HG03066 (cell line): Measurements from ENCODE around the gene B4GALT7.
"Not testable (repeated sequence)": the region's sequence is repeated elsewhere in the genome, so short reads cannot be mapped to it uniquely, and the experiment has no call there.

Source experiments
- ATAC-seq: cut with Tn5 transposase; IDR thresholded peaks from one replicate; pipeline ENCODE4 v1.9.1; 2021; ENCODE audit warnings: low read depth; ENCODE audit not compliant: unreplicated experiment

The B4GALT7 gene

DNA sequence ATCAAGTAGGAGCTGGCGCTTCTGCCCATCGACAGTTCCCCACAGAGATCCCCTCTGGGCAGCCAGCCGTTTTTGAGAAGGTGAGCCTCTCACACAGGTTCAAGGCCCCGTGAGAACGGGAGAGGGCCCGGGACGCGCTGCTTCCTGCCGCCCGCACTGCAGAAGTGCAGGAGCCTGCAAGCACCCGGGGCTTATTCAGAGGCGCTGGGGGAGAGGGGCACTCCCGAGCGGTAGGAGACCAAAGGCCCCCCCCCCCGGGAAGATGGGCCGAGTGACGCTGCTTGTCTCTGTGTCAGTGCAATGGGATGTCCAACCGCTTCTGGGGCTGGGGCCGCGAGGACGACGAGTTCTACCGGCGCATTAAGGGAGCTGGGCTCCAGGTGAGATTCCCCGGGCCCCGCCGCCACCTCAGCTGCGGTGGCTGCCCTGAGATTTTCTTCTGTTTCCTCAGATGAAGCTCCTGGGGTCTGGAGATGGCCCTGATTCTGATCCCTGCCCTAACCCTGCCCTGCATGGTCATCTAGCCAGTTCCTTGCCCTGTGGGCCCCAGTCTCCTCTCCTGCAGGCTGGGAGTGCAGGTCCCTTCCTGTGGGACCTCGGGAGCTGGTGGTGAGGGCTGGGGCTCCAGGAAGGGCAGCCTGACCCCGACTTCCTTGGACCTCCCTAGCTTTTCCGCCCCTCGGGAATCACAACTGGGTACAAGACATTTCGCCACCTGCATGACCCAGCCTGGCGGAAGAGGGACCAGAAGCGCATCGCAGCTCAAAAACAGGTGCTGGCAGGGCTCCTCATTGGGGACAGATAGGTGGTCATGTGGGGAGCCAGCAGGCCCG, 8.5 kb downstream of the B4GALT7 start:
- ATAC-seq: no peak

DNA sequence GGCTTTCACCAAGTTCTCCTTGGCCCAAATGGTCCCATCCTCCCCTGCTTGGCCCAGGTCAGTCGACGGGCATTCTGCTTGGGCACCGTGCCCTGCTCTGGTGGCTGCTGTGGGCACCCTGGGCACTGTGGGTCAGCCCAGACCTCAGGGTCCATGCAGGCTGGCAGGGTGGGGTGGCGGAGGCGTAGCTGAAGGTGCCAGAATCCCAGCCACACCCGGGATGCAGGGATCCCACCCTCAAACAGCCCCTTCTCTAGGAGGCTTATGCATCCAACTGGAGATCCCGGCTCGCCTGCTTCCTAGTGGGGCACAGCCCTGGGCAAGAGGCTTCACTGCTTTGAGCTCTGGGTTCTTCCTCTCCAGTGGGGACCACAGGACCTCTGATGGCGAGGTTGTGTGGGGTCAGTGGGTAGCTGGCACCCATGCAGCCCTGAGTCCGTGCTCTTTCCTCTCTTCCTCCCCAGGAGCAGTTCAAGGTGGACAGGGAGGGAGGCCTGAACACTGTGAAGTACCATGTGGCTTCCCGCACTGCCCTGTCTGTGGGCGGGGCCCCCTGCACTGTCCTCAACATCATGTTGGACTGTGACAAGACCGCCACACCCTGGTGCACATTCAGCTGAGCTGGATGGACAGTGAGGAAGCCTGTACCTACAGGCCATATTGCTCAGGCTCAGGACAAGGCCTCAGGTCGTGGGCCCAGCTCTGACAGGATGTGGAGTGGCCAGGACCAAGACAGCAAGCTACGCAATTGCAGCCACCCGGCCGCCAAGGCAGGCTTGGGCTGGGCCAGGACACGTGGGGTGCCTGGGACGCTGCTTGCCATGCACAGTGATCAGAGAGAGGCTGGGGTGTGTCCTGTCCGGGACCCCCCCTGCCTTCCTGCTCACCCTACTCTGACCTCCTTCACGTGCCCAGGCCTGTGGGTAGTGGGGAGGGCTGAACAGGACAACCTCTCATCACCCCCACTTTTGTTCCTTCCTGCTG, 9.4 kb downstream of the B4GALT7 start:
- ATAC-seq: no peak

DNA sequence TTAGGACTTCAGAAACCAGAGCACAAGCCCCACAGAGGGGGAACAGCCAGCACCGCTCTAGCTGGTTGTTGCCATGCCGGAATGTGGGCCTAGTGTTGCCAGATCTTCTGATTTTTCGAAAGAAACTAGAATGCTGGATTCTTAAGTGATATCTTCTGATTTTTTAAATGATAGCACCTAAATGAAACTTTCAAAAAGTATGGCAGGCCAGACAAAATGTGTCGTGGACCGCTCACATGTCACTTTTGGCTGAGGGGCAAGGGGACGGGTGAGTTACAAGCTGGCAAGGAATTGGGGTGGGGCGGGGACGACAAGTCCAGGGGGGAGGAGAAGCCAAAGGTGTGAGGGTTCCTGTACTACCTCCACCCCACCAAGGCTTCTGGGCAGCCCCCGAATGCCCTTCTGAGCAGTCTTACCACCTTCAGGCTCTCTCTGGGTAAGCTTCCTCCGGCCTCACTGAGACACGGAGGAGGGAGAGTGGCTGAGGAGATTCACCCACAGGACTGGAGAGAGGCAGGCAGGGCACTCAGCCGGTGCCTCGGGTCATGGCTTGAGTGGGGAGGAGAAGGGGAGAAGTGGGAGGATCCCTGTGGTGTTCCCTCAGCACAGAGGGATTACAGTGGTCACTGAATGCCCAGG, 10.3 kb downstream of the B4GALT7 start:
- no peak for ATAC-seq

DNA sequence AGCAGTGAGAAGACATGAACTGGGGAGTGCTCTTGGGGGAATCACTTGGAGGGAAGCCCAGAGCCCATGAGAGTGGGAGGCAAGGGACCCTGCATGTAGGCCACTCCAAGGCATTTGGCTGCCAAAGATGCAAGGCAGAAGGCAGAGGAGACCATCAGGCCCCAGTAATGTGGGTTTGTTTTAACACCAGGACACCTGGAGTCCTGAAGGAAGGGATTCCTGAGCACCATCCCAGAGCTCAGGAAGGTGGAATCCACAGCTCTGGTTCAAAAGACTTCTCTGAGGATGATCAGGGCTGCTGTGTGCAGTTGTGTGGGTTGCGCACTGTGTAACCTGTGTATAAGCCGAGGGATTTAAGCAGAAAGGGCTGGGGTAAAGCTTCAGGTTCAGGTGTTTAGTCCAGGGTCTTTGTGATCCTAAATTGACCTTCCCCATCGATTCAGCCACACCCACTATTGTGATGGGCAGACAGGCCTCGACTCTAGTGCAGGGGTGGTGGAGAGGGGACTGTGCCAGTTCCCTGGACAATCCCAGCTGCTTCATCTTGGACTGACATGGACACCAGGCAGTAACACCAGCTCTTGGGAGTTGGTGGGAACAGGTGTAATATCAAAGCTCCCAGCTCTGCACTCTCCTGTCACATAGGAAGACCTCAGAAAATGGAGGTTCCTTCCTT, 11.0 kb downstream of the B4GALT7 start:
- ATAC-seq: no peak

DNA sequence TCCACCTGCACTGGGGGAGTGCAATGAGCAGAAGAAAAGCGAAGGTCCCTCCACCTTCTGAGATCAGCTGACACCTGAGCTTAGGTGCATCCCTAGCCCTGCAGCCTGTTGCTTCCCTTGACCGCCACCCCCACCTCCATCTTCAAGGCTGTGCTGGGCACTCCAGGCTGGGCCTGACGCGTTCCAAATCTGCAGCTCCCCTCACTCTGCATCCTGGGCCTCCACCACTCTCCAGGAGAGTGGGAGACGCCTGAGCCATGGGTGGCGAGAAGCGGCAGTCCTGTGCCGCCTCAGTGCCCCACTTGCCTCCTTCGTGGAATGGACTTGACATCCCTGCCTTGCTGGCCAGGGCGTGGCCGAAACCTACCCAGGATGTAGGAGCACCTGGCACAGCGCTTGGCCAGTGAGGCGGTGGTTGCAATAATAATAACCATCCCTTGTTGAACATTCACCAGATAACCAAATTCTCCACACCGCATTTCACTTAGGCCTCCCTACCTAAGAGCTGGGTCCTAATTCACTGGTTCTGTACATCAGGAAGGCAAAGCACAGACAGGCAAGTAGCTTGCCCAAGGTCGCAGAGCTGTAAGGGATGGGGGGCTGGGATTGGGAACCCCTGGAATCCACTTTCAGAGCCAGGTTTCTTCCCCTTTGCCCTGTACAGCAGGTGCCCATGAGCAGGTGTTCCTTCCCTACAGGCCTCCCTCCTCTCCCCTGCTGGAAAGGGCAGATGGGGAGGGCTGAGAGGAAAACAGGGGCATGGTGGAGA, 11.7 kb downstream of the B4GALT7 start:
- no peak for ATAC-seq

DNA sequence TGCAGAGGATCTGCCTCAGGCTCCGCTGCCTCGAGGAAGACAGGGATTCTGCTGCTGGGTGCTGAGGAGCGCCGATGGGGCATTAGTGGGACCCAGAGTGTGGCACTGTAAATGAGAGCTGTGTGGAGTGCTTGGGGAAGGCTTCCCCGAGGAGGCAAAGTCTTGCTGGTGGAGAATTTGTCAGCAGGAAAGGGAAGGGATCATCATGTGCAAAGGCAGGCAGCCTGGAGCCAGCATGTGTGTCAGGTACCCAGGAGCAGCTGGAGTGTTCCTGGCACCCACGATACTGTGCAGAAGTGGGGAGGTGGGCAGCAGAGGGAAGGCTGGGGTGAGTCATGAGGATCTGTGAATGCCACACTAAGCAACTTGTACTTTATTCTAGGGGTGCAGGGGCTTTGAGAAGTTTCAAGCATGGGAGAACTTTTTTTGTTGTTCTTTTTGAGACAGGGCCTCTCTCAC, 12.3 kb downstream of the B4GALT7 start:
- no peak for ATAC-seq

DNA sequence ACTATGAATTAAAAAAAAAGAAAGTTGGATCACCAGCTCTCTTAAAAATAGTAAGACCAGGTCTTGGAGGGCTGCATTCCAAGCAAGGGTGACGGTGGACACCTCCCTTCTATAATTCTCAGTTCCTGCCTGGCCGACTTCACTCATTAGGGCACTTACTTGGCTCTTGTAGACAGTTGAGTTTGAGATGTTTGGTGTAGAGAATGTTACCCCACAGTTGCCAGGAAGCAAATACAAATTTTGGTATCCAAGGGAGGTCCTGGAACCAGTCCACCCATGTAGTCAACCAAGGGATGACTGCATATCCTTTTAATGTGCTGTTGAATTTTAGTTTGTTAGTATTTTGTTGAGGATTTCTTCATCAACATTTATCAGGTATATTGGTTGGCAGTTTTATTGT, 20.6 kb downstream of the B4GALT7 start:
- no peak for ATAC-seq

DNA sequence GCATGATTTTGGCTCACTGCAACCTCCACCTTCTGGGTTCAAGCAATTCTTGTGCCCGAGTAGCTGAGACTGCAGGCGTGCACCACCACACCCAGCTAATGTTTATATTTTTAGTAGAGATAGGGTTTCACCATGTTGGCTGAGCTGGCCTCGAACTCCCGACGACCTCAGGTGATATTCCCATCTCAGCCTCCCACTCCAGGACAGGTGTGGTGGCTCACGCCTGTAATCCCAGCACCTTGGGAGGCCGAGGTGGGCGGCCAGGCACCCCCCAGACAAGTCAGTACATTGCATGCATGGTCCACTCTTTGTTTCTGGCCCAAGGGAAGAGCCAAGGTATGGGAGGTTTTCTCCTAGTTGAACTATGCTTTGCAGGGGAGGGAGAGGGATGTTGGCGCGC, 24.2 kb downstream of the B4GALT7 start:
- ATAC-seq: not testable (repeated sequence)

DNA sequence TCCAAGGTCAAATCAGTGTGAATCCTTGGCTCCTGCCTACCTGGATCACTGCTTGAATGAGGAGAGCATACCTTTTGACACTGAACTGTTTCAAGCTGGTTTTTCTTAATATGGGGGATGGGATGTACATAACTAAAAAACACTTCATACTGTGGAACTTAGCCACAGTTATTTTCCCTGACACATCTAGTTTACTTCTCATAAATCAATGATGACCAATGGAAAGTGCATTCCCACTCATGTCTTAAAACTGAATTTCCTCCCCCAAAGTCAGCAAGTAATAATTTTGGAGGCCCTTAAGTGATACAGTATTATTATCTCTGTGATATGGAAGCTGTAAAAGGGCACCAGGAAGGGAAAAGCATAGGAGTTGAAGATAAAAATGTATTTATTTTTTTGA, 30.3 kb downstream of the B4GALT7 start:
- not testable (repeated sequence) for ATAC-seq

DNA sequence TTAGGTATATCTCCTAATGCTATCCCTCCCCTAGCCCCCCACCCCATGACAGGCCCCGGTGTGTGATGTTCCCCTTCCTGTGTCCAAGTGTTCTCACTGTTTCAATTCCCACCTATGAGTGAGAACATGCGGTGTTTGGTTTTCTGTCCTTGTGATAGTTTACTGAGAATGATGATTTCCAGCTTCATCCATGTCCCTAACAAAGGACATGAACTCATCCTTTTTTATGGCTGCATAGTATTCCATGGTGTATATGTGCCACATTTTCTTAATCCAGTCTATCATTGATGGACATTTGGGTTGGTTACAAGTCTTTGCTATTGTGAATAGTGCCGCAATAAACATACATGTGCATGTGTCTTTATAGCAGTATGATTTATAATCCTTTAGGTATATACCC, 35.0 kb downstream of the B4GALT7 start:
- not testable (repeated sequence) for ATAC-seq

DNA sequence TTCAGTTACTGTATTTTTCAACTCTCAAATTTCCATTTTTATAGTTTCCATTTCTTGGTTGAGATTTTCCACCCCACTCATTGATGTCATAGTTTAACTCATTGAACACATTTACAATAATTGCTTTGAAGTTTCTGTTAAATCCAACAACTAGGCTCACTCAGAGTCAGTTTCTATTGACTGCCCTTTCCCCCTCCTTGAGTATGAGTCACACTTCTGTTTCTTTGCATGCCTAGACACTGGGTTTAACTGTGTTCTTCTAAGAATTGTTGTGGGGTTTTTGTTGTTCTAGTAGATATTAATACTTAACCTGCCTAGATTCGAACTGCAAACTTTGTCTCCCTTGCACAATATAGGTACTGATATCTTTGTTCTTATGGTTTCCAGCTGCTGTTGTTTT, 45.5 kb downstream of the B4GALT7 start:
- not testable (repeated sequence) for ATAC-seq

DNA sequence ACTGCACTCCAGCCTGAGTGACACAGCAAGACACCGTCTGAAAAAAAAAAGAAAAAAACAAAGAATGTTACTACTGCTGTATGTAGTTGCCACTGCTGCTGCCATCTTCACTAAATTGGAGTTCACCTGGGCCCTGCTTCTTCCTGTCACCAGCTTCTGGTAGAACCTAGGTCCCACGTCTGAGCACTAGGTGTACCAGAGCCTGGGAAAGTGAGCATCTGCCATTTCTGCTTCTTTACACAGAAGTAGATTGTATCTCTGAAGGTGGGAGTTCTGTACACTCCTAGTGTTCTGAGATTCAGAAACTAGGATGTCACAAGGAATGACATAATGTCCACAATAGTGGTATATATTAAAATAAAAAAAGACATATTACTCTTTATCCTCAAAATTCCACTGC, 51.3 kb downstream of the B4GALT7 start:
- ATAC-seq: not testable (repeated sequence)

DNA sequence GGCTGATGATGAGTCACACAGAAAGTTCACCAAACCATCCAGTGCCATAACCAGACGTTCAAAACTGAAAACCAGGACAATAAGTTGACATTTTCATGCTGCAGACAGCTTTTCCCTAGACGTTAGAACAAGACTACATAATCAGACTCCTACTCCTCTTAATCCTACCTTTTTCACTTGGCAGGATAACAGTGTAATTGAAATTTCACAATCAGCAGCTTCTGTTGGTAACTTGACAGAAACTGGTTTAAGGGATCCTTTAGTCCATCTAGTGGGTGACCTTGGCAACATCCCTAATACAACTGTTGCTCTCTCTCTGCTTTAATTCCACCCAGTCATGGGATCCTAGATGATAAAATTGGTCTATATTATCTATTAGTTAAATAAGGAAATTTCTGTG, 57.9 kb downstream of the B4GALT7 start:
- ATAC-seq: not testable (repeated sequence)

DNA sequence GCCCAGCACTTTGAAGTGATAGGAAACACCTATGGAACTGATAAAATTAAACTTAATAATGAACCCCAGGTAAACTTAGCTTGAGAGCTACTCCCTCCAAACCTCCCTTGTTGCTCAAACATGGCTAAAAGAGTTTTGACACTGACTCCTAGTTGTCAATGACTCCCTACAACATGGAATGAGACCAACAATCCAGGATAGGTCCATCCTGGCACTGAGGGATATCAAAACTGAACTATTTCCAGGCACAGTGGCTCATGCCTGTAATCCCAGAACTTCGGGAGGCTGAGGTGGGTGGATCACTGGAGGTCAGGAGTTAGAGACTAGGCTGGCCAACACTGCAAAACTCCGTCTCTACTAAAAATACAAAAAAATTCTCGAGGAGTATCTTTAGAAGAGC, 58.6 kb downstream of the B4GALT7 start:
- not testable (repeated sequence) for ATAC-seq
